Chondrocyte (in vitro differentiated cells): ENCODE results near the gene IL1R2. TPM values are rescaled to one million over a fixed set of nuclear protein-coding genes. Genes with fewer than 3 reads are reported as not detected.

Source experiments
- DNase-seq: peaks from one replicate; pipeline ENCODE4 v3.0.0; 2021; ENCODE audit warnings: mixed read lengths, low spot score
- H3K27ac Mint-ChIP-seq: one replicate; pipeline ENCODE4 v1.8.0; 2021; ENCODE audit warnings: mild to moderate bottlenecking, moderate library complexity, mixed read lengths; ENCODE audit not compliant: unreplicated experiment
- H3K27me3 Mint-ChIP-seq: 2 replicates; pipeline ENCODE4 v1.8.0; 2021; ENCODE audit warnings: low read depth, mixed read lengths
- H3K36me3 Mint-ChIP-seq: 2 replicates; pipeline ENCODE4 v1.8.0; 2021; ENCODE audit warnings: low read depth, mixed read lengths
- H3K4me1 Mint-ChIP-seq: 2 replicates; pipeline ENCODE4 v1.8.0; 2021; ENCODE audit warnings: low read depth, mild to moderate bottlenecking, mixed read lengths
- H3K4me3 Mint-ChIP-seq: one replicate; pipeline ENCODE4 v1.8.0; 2021; ENCODE audit warnings: mild to moderate bottlenecking, moderate library complexity, mixed read lengths; ENCODE audit not compliant: unreplicated experiment
- H3K9me3 Mint-ChIP-seq: 2 replicates; pipeline ENCODE4 v1.8.0; 2021; ENCODE audit warnings: low read depth, mixed read lengths
- CTCF ChIP-seq: fragments of 200-600 bp; sonication (generic); IDR thresholded peaks from 2 replicates; pipeline ENCODE4 v1.5.0; 2021; ENCODE audit warnings: antibody characterized with exemption, mild to moderate bottlenecking, moderate library complexity
- total RNA-seq: library from RNA; stranded (reverse); gene quantifications from 3 replicates; pipeline ENCODE4 v1.2.1, GENCODE V29; 2021

The IL1R2 gene
- total RNA-seq, 1 donor from 2014 or later = not detected

GRCh38 chr2:102046135-102046986, 54.6 kb downstream of the IL1R2 start:
- Mint-ChIP-seq H3K27me3 (no peaks in the 10 kb centered on the region), H3K27ac (peak overlapping the region; percentile 57), H3K4me3 (no peak overlapping the region), H3K36me3 (no peaks in the 10 kb centered on the region), H3K4me1 (peaks cover 89% of the 10 kb centered on the region), H3K9me3 (no peaks in the 10 kb centered on the region)
- DNase-seq = no peak
- no peak for TF ChIP-seq CTCF

- Mint-ChIP-seq H3K27me3 (no peaks in the 10 kb centered on the region), H3K4me1 (peaks cover 81% of the 10 kb centered on the region), H3K9me3 (no peaks in the 10 kb centered on the region), H3K36me3 (no peaks in the 10 kb centered on the region), H3K27ac (peak overlapping the region; percentile 49), H3K4me3 (no peak overlapping the region)
- no peak for TF ChIP-seq CTCF
- no peak for DNase-seq
These were observed 56.7 kb downstream of the IL1R2 start for GRCh38 chr2:102048465-102048864.

GRCh38 chr2:102049756-102050443, 58.1 kb downstream of the IL1R2 start:
- H3K36me3 Mint-ChIP-seq = no peaks in the 10 kb centered on the region
- H3K4me1 Mint-ChIP-seq = peaks cover 67% of the 10 kb centered on the region
- TF ChIP-seq CTCF = no peak
- H3K4me3 Mint-ChIP-seq = no peak overlapping the region
- H3K27ac Mint-ChIP-seq = no peak overlapping the region
- H3K27me3 Mint-ChIP-seq = no peaks in the 10 kb centered on the region
- no peak for DNase-seq
- H3K9me3 Mint-ChIP-seq = no peaks in the 10 kb centered on the region

- Mint-ChIP-seq H3K9me3 (no peaks in the 10 kb centered on the region), H3K27me3 (no peaks in the 10 kb centered on the region), H3K27ac (peak overlapping the region; percentile 73), H3K36me3 (no peaks in the 10 kb centered on the region), H3K4me3 (no peak overlapping the region), H3K4me1 (peaks cover 71% of the 10 kb centered on the region)
- no peak for DNase-seq
- TF ChIP-seq CTCF = no peak
These were observed 59.2 kb downstream of the IL1R2 start for GRCh38 chr2:102050854-102051391.

GRCh38 chr2:102051692-102052277, 60.0 kb downstream of the IL1R2 start:
- Mint-ChIP-seq H3K4me1 (peaks cover 68% of the 10 kb centered on the region), H3K27me3 (no peaks in the 10 kb centered on the region), H3K36me3 (no peaks in the 10 kb centered on the region), H3K9me3 (no peaks in the 10 kb centered on the region), H3K4me3 (no peak overlapping the region), H3K27ac (peak overlapping the region; percentile 73)
- no peak for DNase-seq
- TF ChIP-seq CTCF = no peak
